Progenitor cell of endocrine pancreas (in vitro differentiated cells): ENCODE results near the gene CLTC. TPM values are rescaled to one million over a fixed set of nuclear protein-coding genes. Genes with fewer than 3 reads are reported as not detected.

Experiments
- DNase-seq: peaks from one replicate; pipeline ENCODE4 v3.0.0; 2021; ENCODE audit warnings: low spot score; ENCODE audit not compliant: unreplicated experiment
- H3K27ac Mint-ChIP-seq: 2 replicates; pipeline ENCODE4 v1.8.0; 2021; ENCODE audit warnings: mild to moderate bottlenecking, moderate library complexity, mixed read lengths
- H3K27me3 Mint-ChIP-seq: 2 replicates; pipeline ENCODE4 v1.8.0; 2021; ENCODE audit warnings: mixed read lengths
- H3K36me3 Mint-ChIP-seq: 2 replicates; pipeline ENCODE4 v1.8.0; 2022; ENCODE audit warnings: mixed read lengths; ENCODE audit not compliant: insufficient read depth
- H3K4me1 Mint-ChIP-seq: 2 replicates; pipeline ENCODE4 v1.8.0; 2021; ENCODE audit warnings: low read depth, mixed read lengths
- H3K4me3 Mint-ChIP-seq: 2 replicates; pipeline ENCODE4 v1.8.0; 2021; ENCODE audit warnings: low read depth, mild to moderate bottlenecking, moderate library complexity, mixed read lengths
- H3K9me3 Mint-ChIP-seq: 2 replicates; pipeline ENCODE4 v1.8.0; 2021; ENCODE audit warnings: low read depth, mixed read lengths
- CTCF ChIP-seq: fragments of 200-600 bp; sonication (generic); IDR thresholded peaks from one replicate; pipeline ENCODE4 v1.5.0; 2021; ENCODE audit warnings: antibody characterized with exemption, mild to moderate bottlenecking; ENCODE audit not compliant: unreplicated experiment
- total RNA-seq: library from RNA; stranded (reverse); gene quantifications from 2 replicates; pipeline ENCODE4 v1.2.1, GENCODE V29; 2021

CLTC gene
- total RNA-seq, 1 donor from 2014 or later: 185 TPM

DNA sequence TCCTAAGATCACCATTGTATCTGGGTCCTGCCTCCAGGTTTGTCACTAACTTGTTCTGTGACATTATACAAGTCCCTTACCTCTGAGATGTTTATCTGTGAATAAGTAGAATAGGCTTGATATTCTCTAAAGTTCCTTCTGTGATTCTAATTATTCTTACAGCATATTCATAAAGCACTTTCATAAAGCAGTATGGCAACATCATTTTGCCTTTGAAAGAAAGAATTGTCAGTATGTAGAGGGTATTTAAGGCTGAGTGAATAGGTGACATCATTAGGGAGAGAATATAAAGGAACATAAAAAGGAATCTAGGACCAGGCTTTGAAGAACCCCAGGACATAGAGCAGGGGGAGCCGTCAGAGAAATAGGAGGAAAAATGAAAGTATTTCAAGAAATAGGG lies 103.3 kb downstream of the CLTC start:
- Mint-ChIP-seq H3K4me3 (no peak overlapping the region), H3K9me3 (no peaks in the 10 kb centered on the region), H3K27ac (peak overlapping the region; percentile 1), H3K27me3 (no peaks in the 10 kb centered on the region), H3K36me3 (no peaks in the 10 kb centered on the region), H3K4me1 (peaks cover 7% of the 10 kb centered on the region)
- no peak for TF ChIP-seq CTCF
- DNase-seq: no peak

DNA sequence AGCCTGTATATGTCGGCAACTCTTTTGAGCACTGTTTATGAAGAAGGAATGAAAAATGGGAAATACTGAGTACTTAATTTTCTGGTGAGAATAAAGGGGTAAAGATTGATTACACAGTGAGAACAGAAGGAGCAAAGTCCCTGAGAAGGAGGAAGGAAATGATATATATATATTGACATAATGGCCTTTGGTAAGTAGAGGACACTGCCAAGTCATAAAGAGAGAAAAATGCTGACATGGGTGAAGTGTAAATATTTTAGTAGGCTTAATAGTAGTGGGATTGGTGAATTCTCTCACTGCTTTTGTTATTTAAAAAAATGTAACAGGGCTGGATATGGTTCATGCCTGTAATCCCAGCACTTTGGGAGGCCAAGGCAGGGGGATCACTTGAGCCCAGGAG lies 103.9 kb downstream of the CLTC start:
- no peaks in the 10 kb centered on the region for H3K36me3 Mint-ChIP-seq
- H3K4me1 Mint-ChIP-seq: peaks cover 7% of the 10 kb centered on the region
- no peaks in the 10 kb centered on the region for H3K9me3 Mint-ChIP-seq
- no peak overlapping the region for H3K4me3 Mint-ChIP-seq
- no peak for DNase-seq
- no peak for TF ChIP-seq CTCF
- no peaks in the 10 kb centered on the region for H3K27me3 Mint-ChIP-seq
- H3K27ac Mint-ChIP-seq: peak overlapping the region; percentile 1

GRCh38 chr17:59725691-59726090 lies 106.0 kb downstream of the CLTC start:
- Mint-ChIP-seq H3K4me1 (peaks cover 7% of the 10 kb centered on the region), H3K4me3 (no peak overlapping the region), H3K27me3 (no peaks in the 10 kb centered on the region), H3K36me3 (peaks cover 2% of the 10 kb centered on the region), H3K9me3 (no peaks in the 10 kb centered on the region), H3K27ac (no peak overlapping the region)
- TF ChIP-seq CTCF: no peak
- DNase-seq: no peak

DNA sequence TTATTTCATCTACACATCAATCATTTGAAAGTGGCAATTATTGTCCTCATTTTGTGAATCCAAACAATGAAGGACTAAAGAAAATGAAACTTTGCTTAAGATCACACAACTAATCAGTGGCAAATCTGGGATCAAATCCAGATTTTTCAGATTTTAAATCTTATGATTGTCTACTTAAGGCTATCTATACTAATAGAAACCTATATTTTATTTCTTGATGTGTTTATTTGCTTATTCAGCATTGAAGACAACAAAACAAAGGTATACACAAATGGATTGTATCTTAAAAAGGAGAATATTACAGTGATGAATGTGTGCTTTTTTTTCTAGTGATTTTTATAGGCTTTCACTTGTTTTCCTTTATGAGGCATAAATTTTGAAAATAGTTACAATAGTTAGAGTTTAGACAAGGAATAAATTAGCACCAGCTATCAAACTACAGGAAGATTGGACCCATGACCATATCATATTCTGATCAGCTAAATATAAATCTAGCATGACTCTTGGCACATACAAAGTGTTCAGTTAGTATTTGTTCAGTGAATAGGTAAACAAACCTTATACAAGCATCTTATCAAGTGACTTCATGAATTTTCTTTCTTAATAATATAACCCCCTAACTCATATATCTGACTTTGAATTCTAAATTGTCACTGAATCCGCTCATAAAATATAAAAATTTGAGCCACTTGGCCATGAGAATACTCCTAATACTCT lies 108.3 kb downstream of the CLTC start:
- Mint-ChIP-seq H3K9me3 (no peaks in the 10 kb centered on the region), H3K27ac (no peak overlapping the region), H3K27me3 (no peaks in the 10 kb centered on the region), H3K4me3 (no peak overlapping the region), H3K4me1 (peaks cover 7% of the 10 kb centered on the region), H3K36me3 (peaks cover 4% of the 10 kb centered on the region)
- DNase-seq: no peak
- TF ChIP-seq CTCF: no peak

DNA sequence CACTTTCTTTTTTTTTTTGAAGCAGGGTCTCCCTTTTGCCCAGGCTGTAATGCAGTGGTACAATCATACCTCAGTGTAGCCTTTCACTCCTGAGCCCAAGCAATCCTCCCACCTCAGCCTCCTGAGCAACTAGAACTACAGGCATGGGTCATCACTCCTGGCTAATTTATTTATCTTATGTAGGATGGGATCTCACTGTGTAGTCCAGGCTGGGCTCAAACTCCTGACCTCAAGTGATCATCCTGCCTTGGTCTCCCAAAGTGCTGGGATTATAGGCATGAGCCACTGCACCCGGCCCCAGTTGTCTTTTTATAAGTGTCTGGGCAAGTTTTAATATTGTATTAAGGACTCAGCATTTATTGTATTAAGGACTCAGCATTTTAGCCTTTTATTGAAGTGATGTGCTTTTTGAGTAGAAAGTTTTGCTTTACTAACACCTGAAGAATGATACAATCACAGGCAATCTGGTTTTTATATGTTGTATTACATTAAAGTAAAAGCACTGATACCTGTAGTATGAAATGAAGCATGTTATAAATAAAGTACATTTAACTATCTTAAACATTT lies 110.7 kb downstream of the CLTC start:
- Mint-ChIP-seq H3K27me3 (no peaks in the 10 kb centered on the region), H3K4me3 (no peak overlapping the region), H3K9me3 (no peaks in the 10 kb centered on the region), H3K36me3 (peaks cover 5% of the 10 kb centered on the region), H3K4me1 (peaks cover 2% of the 10 kb centered on the region), H3K27ac (no peak overlapping the region)
- DNase-seq: no peak
- TF ChIP-seq CTCF: no peak
